HG03045 (cell line): ENCODE results near the gene GPAT2.
"Not testable (repeated sequence)": the region's sequence is repeated elsewhere in the genome, so short reads cannot be mapped to it uniquely, and the experiment has no call there.

Experiments used
- ATAC-seq: cut with Tn5 transposase; IDR thresholded peaks from one replicate; pipeline ENCODE4 v1.9.1; 2021; ENCODE audit warnings: mild to moderate bottlenecking, moderate library complexity; ENCODE audit not compliant: unreplicated experiment

Gene GPAT2

GRCh38 chr2:96034792-96035191, at the start of gene GPAT2:
Gene GPAT2 (minus strand): TSS chr2:96034916. CDS start chr2:96032359, 2,557 bp downstream.
- ATAC-seq, result not testable (repeated sequence)

GRCh38 chr2:96083989-96084857, 49.5 kb upstream of the GPAT2 start:
- no peak for ATAC-seq

GRCh38 chr2:96083064-96083939, 48.6 kb upstream of the GPAT2 start:
- no peak for ATAC-seq

- ATAC-seq, result no peak
These were observed 47.7 kb upstream of the GPAT2 start for GRCh38 chr2:96082211-96083063.

- no peak for ATAC-seq
These were observed 46.3 kb upstream of the GPAT2 start for GRCh38 chr2:96081042-96081441.

- ATAC-seq, result no peak
These were observed 40.6 kb upstream of the GPAT2 start for GRCh38 chr2:96075199-96075771.

GRCh38 chr2:96074156-96074555, 39.4 kb upstream of the GPAT2 start:
- no peak for ATAC-seq

- ATAC-seq, result no peak
These were observed 38.6 kb upstream of the GPAT2 start for GRCh38 chr2:96073170-96073775.

GRCh38 chr2:96072746-96073145, 38.0 kb upstream of the GPAT2 start:
- ATAC-seq, result no peak

GRCh38 chr2:96071977-96072491, 37.3 kb upstream of the GPAT2 start:
- not testable (repeated sequence) for ATAC-seq

- not testable (repeated sequence) for ATAC-seq
These were observed 36.6 kb upstream of the GPAT2 start for GRCh38 chr2:96071087-96071976.

GRCh38 chr2:96070351-96070750, 35.6 kb upstream of the GPAT2 start:
- not testable (repeated sequence) for ATAC-seq

- ATAC-seq, result not testable (repeated sequence)
These were observed 35.2 kb upstream of the GPAT2 start for GRCh38 chr2:96069878-96070277.

- ATAC-seq, result not testable (repeated sequence)
These were observed 33.3 kb upstream of the GPAT2 start for GRCh38 chr2:96067902-96068581.

GRCh38 chr2:96067098-96067660, 32.5 kb upstream of the GPAT2 start:
- ATAC-seq, result not testable (repeated sequence)

GRCh38 chr2:96066511-96066910, 31.8 kb upstream of the GPAT2 start:
- ATAC-seq, result not testable (repeated sequence)

GRCh38 chr2:96065954-96066353, 31.2 kb upstream of the GPAT2 start:
- not testable (repeated sequence) for ATAC-seq
